HCT116 (cell line): ENCODE measurements around the gene NCOA5. TPM values are rescaled to one million over a fixed set of nuclear protein-coding genes. Genes with fewer than 3 reads are reported as not detected.

ENCODE experiments used
- CBX3 ChIP-seq: IDR thresholded peaks from 2 replicates; pipeline ENCODE4 v1.6.1; 2012; ENCODE audit warnings: low read depth
- CTCF ChIP-seq, 3 experiments: fragments of 200-600 bp in 1 of 3; sonication (generic) in 1 of 3; IDR thresholded peaks in 2 of 3; conservative IDR thresholded peaks in 1 of 3; 2 replicates each; pipeline ENCODE4 v1.5.1; 2012 to 2017; ENCODE audit warnings: low read depth in 2 of 3, low read length in 2 of 3, antibody characterized with exemption in 1 of 3, borderline replicate concordance in 1 of 3, control low read depth in 1 of 3, mild to moderate bottlenecking in 1 of 3, mixed read lengths in 1 of 3, mixed run types in 1 of 3, moderate library complexity in 1 of 3; ENCODE audit not compliant: insufficient read depth in 1 of 3
- EZH2 ChIP-seq: fragments of 200-600 bp; sonication (generic); IDR thresholded peaks from 2 replicates; pipeline ENCODE4 v1.6.1; 2017; ENCODE audit warnings: antibody characterized with exemption, mixed run types
- FOSL1 ChIP-seq: IDR thresholded peaks from 2 replicates; pipeline ENCODE4 v1.6.1; 2012; ENCODE audit warnings: low read depth
- POLR2AphosphoS5 ChIP-seq: IDR thresholded peaks from 2 replicates; pipeline ENCODE4 v1.6.1; 2011; ENCODE audit warnings: mild to moderate bottlenecking, low read depth, low read length, moderate library complexity
- SRF ChIP-seq: IDR thresholded peaks from 2 replicates; pipeline ENCODE4 v1.6.1; 2012; ENCODE audit warnings: low read depth
- ZBTB33 ChIP-seq: IDR thresholded peaks from 2 replicates; pipeline ENCODE4 v1.6.1; 2011; ENCODE audit warnings: mild to moderate bottlenecking, low read length, moderate library complexity; ENCODE audit not compliant: insufficient replicate concordance; ENCODE audit errors: extremely low read depth
- total RNA-seq: library from RNA; stranded (reverse); gene quantifications from one replicate; pipeline ENCODE4 v1.2.1, GENCODE V29; 2021; ENCODE audit not compliant: unreplicated experiment
- TF ChIP-seq, protein P1 (sequence below): IDR thresholded peaks from 2 replicates; pipeline ENCODE4 v1.6.1; 2012; ENCODE audit warnings: low read depth

The NCOA5 gene
- total RNA-seq, 1 experiment from 2014 or later = 31.6 TPM

DNA sequence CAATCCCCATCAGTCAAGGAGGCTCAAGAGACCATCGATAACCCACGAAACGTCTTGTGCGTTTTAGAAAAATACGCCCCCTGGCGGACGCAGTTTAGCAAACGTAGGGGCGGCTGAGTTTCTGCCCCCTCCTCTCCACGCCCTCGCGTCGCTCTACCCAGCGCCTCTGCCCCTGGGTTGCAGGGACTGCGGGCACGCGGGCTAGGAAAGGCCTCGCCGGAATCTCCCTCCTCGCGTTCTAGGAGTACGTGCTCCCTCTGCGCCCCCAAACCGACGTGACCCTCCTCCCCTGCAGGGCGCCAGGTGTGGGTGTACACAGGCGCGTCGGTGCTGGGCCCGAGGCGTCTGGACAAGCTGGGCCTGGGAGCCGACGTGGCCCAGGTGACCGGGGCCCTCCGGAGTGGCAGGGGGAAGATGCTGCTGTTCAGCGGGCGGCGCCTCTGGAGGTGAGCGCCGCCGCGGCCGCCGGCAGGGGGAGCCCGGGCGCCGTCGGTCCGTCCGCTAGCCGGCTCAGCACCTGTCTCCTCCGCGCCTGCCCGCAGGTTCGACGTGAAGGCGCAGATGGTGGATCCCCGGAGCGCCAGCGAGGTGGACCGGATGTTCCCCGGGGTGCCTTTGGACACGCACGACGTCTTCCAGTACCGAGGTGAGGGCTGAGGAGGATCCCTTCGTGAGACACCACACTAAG, 75.8 kb downstream of the NCOA5 start (continued):
- TF ChIP-seq CTCF (IDR thresholded peaks at IDR 0.05 in 2 of 3, conservative IDR thresholded peaks at IDR 0.05 in 1 of 3; ENCODE audit: borderline replicate concordance in 1 of 3, insufficient read depth in 1 of 3, low read depth in 2 of 3, low read length in 2 of 3) (peak; percentile 71 to 84 (median 79)), CBX3 (0 out of 2 replicates have a peak, but pooled peaks have one; percentile 11), FOSL1 (no peak), POLR2AphosphoS5 (no peak), ZBTB33 (no peak), EZH2 (no peak), SRF (no peak)
- TF ChIP-seq, protein P1, sequence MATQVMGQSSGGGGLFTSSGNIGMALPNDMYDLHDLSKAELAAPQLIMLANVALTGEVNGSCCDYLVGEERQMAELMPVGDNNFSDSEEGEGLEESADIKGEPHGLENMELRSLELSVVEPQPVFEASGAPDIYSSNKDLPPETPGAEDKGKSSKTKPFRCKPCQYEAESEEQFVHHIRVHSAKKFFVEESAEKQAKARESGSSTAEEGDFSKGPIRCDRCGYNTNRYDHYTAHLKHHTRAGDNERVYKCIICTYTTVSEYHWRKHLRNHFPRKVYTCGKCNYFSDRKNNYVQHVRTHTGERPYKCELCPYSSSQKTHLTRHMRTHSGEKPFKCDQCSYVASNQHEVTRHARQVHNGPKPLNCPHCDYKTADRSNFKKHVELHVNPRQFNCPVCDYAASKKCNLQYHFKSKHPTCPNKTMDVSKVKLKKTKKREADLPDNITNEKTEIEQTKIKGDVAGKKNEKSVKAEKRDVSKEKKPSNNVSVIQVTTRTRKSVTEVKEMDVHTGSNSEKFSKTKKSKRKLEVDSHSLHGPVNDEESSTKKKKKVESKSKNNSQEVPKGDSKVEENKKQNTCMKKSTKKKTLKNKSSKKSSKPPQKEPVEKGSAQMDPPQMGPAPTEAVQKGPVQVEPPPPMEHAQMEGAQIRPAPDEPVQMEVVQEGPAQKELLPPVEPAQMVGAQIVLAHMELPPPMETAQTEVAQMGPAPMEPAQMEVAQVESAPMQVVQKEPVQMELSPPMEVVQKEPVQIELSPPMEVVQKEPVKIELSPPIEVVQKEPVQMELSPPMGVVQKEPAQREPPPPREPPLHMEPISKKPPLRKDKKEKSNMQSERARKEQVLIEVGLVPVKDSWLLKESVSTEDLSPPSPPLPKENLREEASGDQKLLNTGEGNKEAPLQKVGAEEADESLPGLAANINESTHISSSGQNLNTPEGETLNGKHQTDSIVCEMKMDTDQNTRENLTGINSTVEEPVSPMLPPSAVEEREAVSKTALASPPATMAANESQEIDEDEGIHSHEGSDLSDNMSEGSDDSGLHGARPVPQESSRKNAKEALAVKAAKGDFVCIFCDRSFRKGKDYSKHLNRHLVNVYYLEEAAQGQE = no peak
